ENCODE data around the gene RNF7.
"Not testable (repeated sequence)": the region's sequence is repeated elsewhere in the genome, so short reads cannot be mapped to it uniquely, and the experiment has no call there.

RNF7 gene

GRCh38 chr3:141783632-141784031 is 45.5 kb downstream of the RNF7 start:
- DNase-seq: no peak

DNA sequence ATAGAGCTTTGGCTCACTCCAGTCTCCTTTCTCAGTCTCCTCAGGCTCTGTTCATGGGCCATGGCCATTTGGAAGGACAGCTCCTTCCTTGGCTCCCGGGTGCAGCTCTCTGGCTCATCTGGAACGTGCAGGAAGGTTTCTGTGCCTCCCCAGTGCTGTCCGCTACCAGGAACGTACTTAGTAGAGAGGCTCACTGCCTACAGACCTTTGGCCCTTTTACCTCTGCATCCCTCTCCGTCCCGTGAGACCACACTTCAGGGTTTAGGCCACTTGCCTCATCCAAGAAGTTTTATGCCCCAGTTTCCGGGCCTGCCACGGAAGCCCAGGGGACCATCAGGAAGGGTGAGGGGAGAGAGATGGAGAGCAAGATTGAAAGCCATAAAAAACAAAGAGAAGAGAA is 46.0 kb downstream of the RNF7 start:
- no peak for DNase-seq

DNA sequence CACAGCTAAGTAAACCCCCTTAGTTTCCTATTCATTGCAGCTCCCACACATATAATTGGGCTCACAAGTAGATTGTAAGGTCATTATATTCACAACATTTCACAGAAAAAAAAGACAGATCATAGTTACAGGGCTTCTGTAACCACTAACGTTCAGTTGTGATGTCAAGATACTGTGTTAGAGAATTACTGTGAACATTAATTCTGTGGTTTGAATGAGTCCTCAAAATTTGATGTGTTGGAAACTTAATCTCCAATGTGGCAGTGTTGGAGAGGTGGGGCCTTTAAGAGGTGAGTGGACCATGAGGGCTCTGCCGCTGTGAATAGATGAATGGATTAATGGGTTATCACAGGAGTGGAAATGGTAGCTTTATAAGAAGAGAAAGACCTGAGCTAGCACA is 46.4 kb downstream of the RNF7 start:
- DNase-seq: no peak

DNA sequence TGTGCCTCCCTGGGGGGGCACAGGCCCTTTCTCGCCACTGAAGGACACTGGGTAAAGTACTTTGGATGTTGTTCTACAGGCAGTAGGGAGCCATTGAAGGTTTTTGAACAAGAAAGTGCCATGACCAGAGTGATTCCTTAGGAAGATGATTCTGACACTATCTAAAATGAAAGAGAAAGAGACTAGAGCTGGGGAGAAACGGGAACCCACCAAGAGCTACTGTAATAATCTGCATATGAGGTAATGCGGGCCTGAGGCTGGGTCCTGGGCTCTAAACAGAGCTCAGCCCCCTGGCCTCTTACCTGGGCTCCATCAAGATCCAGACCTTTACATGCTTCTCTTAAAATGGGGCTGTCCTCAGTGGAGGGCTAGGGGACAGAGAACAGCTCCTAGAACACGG is 50.1 kb downstream of the RNF7 start:
- no peak for DNase-seq

DNA sequence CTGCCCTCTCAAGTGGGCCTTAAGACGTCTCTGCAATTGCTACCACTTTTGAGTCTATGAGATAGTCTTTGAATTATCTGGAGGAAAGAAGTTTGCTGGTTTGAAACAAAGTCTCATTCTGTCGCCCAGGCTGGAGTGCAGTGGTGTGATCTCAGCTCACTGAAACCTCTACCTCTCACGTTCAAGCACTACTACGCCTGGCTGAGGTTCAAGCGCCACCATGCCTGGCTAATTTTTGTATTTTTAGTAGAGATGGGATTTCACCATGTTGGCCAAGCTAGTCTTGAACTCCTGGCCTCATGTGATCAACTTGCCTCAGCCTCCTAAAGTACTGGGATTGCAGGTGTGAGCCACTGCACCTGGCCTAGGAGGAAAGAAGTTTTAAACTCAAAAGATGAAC is 50.7 kb downstream of the RNF7 start:
- DNase-seq: not testable (repeated sequence)

DNA sequence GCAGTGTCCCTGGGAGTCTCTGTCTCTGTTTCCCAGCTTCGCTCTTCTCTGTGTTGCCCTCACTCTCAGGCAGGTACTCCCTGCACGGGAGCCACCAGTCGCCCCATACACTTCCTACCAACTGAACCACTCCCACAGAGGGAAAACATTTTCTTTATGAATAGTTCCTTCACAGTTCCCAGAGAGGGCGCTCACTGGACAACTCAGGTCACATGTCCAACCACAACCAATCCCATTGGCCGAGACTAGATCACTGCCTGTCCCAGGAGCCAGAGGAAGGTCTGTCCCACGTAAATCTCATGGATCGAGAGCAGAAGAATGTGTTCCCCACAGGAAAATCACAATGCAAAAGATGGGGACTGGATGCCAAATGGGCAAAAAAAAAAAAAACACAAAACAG is 51.2 kb downstream of the RNF7 start:
- DNase-seq: no peak

GRCh38 chr3:141790171-141790570 is 52.1 kb downstream of the RNF7 start:
- no peak for DNase-seq

DNA sequence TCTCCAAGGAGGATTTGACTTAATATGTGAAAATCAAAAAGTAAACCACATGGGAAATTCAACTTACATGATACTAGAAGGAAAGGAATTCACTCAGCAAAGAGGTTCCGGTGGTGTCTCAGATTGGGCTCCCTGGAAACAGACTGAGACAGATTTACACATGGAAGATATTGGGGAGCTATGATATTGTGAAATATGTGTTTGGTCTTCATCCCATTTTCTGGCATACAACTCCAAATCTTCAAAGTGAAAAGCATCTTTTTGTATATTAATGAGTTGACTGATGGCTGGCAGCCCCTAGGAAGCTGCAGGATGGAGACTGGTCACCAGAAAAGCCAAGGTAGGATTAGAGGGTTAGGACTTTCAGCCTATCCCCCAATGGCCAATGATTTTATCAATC is 54.4 kb downstream of the RNF7 start:
- no peak for DNase-seq

GRCh38 chr3:141793476-141794260 is 55.6 kb downstream of the RNF7 start:
- DNase-seq: no peak

- no peak for DNase-seq
Observed at GRCh38 chr3:141795276-141795675, 57.2 kb downstream of the RNF7 start.

DNA sequence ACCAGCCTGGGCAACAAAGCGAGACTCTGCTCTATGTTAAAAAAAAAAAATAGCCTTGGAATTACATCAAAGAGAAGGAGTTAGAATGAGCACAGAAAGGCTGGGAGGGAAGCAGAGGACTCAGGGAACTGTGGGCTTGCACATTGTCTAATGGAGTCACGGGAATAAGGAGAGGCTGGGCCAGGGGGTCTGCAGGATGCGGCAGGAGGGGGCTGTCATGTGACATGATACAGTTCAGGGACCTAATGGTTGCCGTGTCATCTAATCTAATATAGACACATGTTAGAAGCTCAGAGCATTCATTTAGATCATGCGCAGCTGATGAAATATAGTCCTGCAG is 57.6 kb downstream of the RNF7 start:
- no peak for DNase-seq

GRCh38 chr3:141796081-141796888 is 58.2 kb downstream of the RNF7 start:
- peak; percentile 5 for DNase-seq

Measured in NCI-H2171 treated with DMSO at 0.1 percent for 48 hours (cell line).